GM19035 (cell line): ENCODE data around the gene GPD2.
A peak's percentile ranks its signal among the peaks of the same experiment; 100 is the strongest.

ENCODE experiments used
- ATAC-seq: cut with Tn5 transposase; IDR thresholded peaks from one replicate; pipeline ENCODE4 v1.9.1; 2021; ENCODE audit not compliant: unreplicated experiment

Gene GPD2

GRCh38 chr2:156435718-156436496 is at the start of gene GPD2:
Gene GPD2 (plus strand): TSS chr2:156436379. CDS start chr2:156476106, 39,727 bp downstream.
- peak; percentile 57 for ATAC-seq

GRCh38 chr2:156394033-156394741 is 42.0 kb upstream of the GPD2 start:
- no peak for ATAC-seq

GRCh38 chr2:156396126-156396525 is 40.1 kb upstream of the GPD2 start:
- ATAC-seq, result peak; percentile 23

- ATAC-seq, result no peak
These were observed 39.0 kb upstream of the GPD2 start for GRCh38 chr2:156397229-156397628.

GRCh38 chr2:156398176-156398575 is 38.0 kb upstream of the GPD2 start:
- no peak for ATAC-seq

- no peak for ATAC-seq
These were observed 36.8 kb upstream of the GPD2 start for GRCh38 chr2:156399224-156399949.

- ATAC-seq, result peak; percentile 38
These were observed 36.1 kb upstream of the GPD2 start for GRCh38 chr2:156399950-156400705.

- ATAC-seq, result peak; percentile 71
These were observed 35.2 kb upstream of the GPD2 start for GRCh38 chr2:156400706-156401678.

- ATAC-seq, result no peak
These were observed 34.3 kb upstream of the GPD2 start for GRCh38 chr2:156401861-156402260.

GRCh38 chr2:156405586-156405985 is 30.6 kb upstream of the GPD2 start:
- no peak for ATAC-seq

- ATAC-seq, result peak; percentile 68
These were observed 24.3 kb upstream of the GPD2 start for GRCh38 chr2:156411835-156412234.

GRCh38 chr2:156421851-156422250 is 14.3 kb upstream of the GPD2 start:
- no peak for ATAC-seq

GRCh38 chr2:156423674-156424282 is 12.4 kb upstream of the GPD2 start:
- ATAC-seq, result no peak

GRCh38 chr2:156427074-156427473 is 9.1 kb upstream of the GPD2 start:
- no peak for ATAC-seq

- ATAC-seq, result no peak
These were observed 7.0 kb upstream of the GPD2 start for GRCh38 chr2:156429211-156429610.

- peak; percentile 18 for ATAC-seq
These were observed 5.8 kb upstream of the GPD2 start for GRCh38 chr2:156430236-156430979.

- ATAC-seq, result peak; percentile 64
These were observed 5.2 kb upstream of the GPD2 start for GRCh38 chr2:156430980-156431358.

GRCh38 chr2:156434461-156435291 is 1.5 kb upstream of the GPD2 start:
- no peak for ATAC-seq
